ENCODE measurements around the gene MEIS3. TPM values are rescaled to one million over a fixed set of nuclear protein-coding genes. Genes with fewer than 3 reads are reported as not detected.

The MEIS3 gene
- total RNA-seq, 1 donor from 2014 or later, result 32.2 TPM

DNA sequence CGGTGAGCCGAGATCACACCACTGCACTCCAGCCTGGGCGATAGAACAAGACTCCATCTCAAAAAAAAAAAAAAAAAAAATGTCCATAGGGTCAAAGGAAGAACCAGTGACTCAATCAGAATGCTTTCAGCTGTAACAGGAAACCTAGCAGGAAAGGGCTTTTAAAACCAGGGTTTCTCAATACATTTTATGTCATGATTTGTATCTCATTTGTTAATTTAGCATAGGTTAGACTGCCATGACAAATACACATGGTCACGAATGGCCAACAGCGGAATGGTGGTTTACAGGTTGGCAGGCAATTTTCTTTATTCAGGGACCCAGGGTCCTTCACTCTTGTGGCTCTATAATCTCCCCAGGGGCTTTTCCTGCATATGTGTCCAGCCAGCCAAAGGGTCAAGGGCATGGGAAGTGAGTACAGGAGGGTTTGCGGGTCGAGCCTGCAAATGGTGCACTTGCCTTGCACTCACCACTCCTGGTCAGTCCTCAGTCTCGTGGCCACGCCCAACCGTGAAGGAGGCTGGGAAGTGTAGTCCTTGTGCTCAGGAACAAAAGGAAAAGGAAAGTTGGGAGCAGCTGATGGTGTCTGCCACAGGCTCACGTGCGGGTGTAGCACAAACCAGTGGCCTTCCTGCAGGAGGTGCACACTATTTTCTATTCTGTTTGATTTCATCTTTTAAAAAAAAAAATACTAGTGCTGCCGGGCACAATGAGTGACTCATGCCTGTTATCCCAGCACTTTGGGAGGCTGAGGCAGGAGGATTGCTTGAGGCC lies 55.4 kb downstream of the MEIS3 start:
- Mint-ChIP-seq H3K4me3 (no peak overlapping the region), H3K4me1 (no peaks in the 10 kb centered on the region), H3K27me3 (ENCODE audit: insufficient read depth, low read depth) (no peaks in the 10 kb centered on the region), H3K9me3 (no peaks in the 10 kb centered on the region), H3K27ac (no peak overlapping the region), H3K36me3 (peaks cover 17% of the 10 kb centered on the region)
- H3K9ac ChIP-seq, result no peak overlapping the region
- H3K27ac ChIP-seq, result no peak overlapping the region
- H3K4me2 ChIP-seq, result no peak overlapping the region
- no peaks in the 10 kb centered on the region for H3F3A ChIP-seq (ENCODE audit: low read depth)
- no peak overlapping the region for H2AFZ ChIP-seq (replicated peaks)
- H3K4me1 ChIP-seq, result no peaks in the 10 kb centered on the region
- H3K4me3 ChIP-seq, result no peak overlapping the region
- no peaks in the 10 kb centered on the region for H3K79me2 ChIP-seq (ENCODE audit: low read depth)
- peak; percentile 28 for DNase-seq (ENCODE audit: low spot score)
- H3K36me3 ChIP-seq, result no peaks in the 10 kb centered on the region
- no peaks in the 10 kb centered on the region for H3K27me3 ChIP-seq
- TF ChIP-seq EZH2 (IDR thresholded peaks at IDR 0.05) (no peak), EZH2phosphoT487 (IDR thresholded peaks at IDR 0.05) (no peak)
- TF ChIP-seq, protein P1, sequence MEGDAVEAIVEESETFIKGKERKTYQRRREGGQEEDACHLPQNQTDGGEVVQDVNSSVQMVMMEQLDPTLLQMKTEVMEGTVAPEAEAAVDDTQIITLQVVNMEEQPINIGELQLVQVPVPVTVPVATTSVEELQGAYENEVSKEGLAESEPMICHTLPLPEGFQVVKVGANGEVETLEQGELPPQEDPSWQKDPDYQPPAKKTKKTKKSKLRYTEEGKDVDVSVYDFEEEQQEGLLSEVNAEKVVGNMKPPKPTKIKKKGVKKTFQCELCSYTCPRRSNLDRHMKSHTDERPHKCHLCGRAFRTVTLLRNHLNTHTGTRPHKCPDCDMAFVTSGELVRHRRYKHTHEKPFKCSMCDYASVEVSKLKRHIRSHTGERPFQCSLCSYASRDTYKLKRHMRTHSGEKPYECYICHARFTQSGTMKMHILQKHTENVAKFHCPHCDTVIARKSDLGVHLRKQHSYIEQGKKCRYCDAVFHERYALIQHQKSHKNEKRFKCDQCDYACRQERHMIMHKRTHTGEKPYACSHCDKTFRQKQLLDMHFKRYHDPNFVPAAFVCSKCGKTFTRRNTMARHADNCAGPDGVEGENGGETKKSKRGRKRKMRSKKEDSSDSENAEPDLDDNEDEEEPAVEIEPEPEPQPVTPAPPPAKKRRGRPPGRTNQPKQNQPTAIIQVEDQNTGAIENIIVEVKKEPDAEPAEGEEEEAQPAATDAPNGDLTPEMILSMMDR (IDR thresholded peaks at IDR 0.05), result no peak
- H4K20me1 ChIP-seq (ENCODE audit: low read depth), result no peaks in the 10 kb centered on the region
- H3K9me3 ChIP-seq (ENCODE audit: low read depth), result no peaks in the 10 kb centered on the region

DNA sequence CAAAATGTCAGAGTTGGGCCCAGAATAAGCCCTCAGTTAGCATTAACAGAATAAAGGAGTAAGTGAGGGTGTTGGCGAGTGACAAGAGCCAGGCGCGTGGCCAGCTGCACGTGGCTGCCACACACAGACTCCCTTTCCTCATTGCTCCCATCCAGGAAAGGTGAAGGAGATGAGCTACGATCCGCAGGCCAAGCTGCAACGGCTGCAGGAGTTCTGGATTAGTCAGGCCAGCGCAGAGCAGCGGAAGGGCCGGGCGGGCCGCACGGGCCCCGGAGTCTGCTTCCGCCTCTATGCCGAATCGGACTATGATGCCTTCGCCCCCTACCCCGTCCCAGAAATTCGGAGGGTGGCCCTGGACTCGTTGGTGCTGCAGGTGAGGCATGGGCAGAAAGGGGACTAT lies 57.0 kb downstream of the MEIS3 start:
- peaks cover 22% of the 10 kb centered on the region for H3K36me3 Mint-ChIP-seq

DNA sequence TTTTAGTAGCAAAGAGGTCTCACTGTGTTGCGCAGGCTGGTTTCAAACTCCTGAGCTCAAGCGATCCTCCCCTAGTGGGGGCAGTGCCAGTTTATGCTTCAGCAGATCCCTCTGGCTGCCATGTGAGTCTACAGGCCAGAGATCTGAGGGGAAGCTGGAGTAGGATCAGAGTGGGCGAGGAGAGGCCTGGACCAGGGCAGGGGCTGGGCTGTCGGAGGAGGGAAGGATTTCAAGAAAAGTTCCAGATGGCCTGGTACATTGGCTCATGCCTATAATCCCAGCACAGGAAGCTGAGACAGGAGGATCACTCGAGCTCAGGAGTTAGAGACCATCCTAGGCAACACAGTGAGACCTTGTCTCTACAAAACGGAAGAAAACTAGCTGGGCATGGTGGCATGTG lies 60.4 kb downstream of the MEIS3 start:
- Histone ChIP-seq H3K27me3 (no peaks in the 10 kb centered on the region), H3K4me3 (no peak overlapping the region), H3K4me1 (no peaks in the 10 kb centered on the region), H3K27ac (no peak overlapping the region), H3K4me2 (no peak overlapping the region), H3K36me3 (no peaks in the 10 kb centered on the region), H2AFZ (replicated peaks) (no peak overlapping the region), H3K9me3 (ENCODE audit: low read depth) (no peaks in the 10 kb centered on the region), H4K20me1 (ENCODE audit: low read depth) (no peaks in the 10 kb centered on the region), H3F3A (ENCODE audit: low read depth) (no peaks in the 10 kb centered on the region), H3K9ac (no peak overlapping the region), H3K79me2 (ENCODE audit: low read depth) (no peaks in the 10 kb centered on the region)
- Mint-ChIP-seq H3K4me1 (no peaks in the 10 kb centered on the region), H3K4me3 (no peak overlapping the region), H3K9me3 (no peaks in the 10 kb centered on the region), H3K27ac (no peak overlapping the region), H3K36me3 (peaks cover 36% of the 10 kb centered on the region), H3K27me3 (ENCODE audit: insufficient read depth, low read depth) (no peaks in the 10 kb centered on the region)
- no peak for DNase-seq (ENCODE audit: low spot score)
- TF ChIP-seq, protein P1 (IDR thresholded peaks at IDR 0.05), result no peak
- no peak for TF ChIP-seq EZH2 (IDR thresholded peaks at IDR 0.05)
- TF ChIP-seq EZH2phosphoT487 (IDR thresholded peaks at IDR 0.05), result no peak

More for the DNA sequence above, 57.0 kb downstream of the MEIS3 start:
- Mint-ChIP-seq H3K4me1 (no peaks in the 10 kb centered on the region), H3K4me3 (no peak overlapping the region), H3K9me3 (no peaks in the 10 kb centered on the region), H3K27ac (no peak overlapping the region), H3K27me3 (ENCODE audit: insufficient read depth, low read depth) (no peaks in the 10 kb centered on the region)
- no peaks in the 10 kb centered on the region for H3K36me3 ChIP-seq
- H3K9me3 ChIP-seq (ENCODE audit: low read depth), result no peaks in the 10 kb centered on the region
- H3K27ac ChIP-seq, result no peak overlapping the region
- H2AFZ ChIP-seq (replicated peaks), result no peak overlapping the region
- DNase-seq (ENCODE audit: low spot score), result no peak
- no peak overlapping the region for H3K4me3 ChIP-seq
- H3F3A ChIP-seq (ENCODE audit: low read depth), result no peaks in the 10 kb centered on the region
- no peaks in the 10 kb centered on the region for H3K79me2 ChIP-seq (ENCODE audit: low read depth)
- H4K20me1 ChIP-seq (ENCODE audit: low read depth), result no peaks in the 10 kb centered on the region
- no peak overlapping the region for H3K4me2 ChIP-seq
- H3K4me1 ChIP-seq, result no peaks in the 10 kb centered on the region
- H3K9ac ChIP-seq, result no peak overlapping the region
- no peak for TF ChIP-seq EZH2phosphoT487 (IDR thresholded peaks at IDR 0.05)
- H3K27me3 ChIP-seq, result no peaks in the 10 kb centered on the region

All from neural progenitor cell (in vitro differentiated cells).